ENCODE measurements around the gene ATP13A3. TPM values are rescaled to one million over a fixed set of nuclear protein-coding genes. Genes with fewer than 3 reads are reported as not detected.

The ATP13A3 gene
- total RNA-seq, 1 experiment from 2014 or later: 78.3 TPM

GRCh38 chr3:194405766-194406165 is 81.0 kb downstream of the ATP13A3 start (continued):
- TF ChIP-seq ERG (CRISPR knock-in tag; IDR thresholded peaks at IDR 0.05) (no peak), FOXP4 (CRISPR knock-in tag; IDR thresholded peaks at IDR 0.05) (no peak), TEAD1 (CRISPR knock-in tag; IDR thresholded peaks at IDR 0.05) (no peak), FOXK1 (CRISPR knock-in tag; IDR thresholded peaks at IDR 0.05) (no peak)

GRCh38 chr3:194404365-194405140 is 82.2 kb downstream of the ATP13A3 start:
- DNase-seq (ENCODE audit: low spot score) (no peak), ATAC-seq (no peak)
- CTCF ChIA-PET: interaction anchor here (0.8 to 2.0 kb wide), 3 partner anchors 9 to 71 kb away, joined by 3 to 5 read pairs (median 3); no protein-coding TSS in a partner anchor
- no peaks in the 10 kb centered on the region for H3K9me3 Mint-ChIP-seq
- no peaks in the 10 kb centered on the region for H3K4me1 Mint-ChIP-seq
- H3K4me3 Mint-ChIP-seq: no peak overlapping the region
- peaks cover 7% of the 10 kb centered on the region; the same call in 1 of the 2 replicates for H3K27me3 Mint-ChIP-seq (ENCODE audit: low read depth)
- H3K36me3 Mint-ChIP-seq: peaks cover 15% of the 10 kb centered on the region
- POLR2A ChIA-PET: no interaction called here
- no peak overlapping the region for H3K27ac Mint-ChIP-seq
- TF ChIP-seq CTCF (IDR thresholded peaks at IDR 0.05): peak; percentile 56
- TF ChIP-seq AR (CRISPR knock-in tag; IDR thresholded peaks at IDR 0.05): no peak
- no peak for TF ChIP-seq USF2 (CRISPR knock-in tag; IDR thresholded peaks at IDR 0.05)
- no peak for TF ChIP-seq SMAD3 (CRISPR knock-in tag; IDR thresholded peaks at IDR 0.05; ENCODE audit: borderline replicate concordance)
- TF ChIP-seq JUN (CRISPR knock-in tag; IDR thresholded peaks at IDR 0.05): no peak

GRCh38 chr3:194401868-194402329 is 84.9 kb downstream of the ATP13A3 start:
- ATAC-seq (no peak), DNase-seq (ENCODE audit: low spot score) (no peak)
- ChIA-PET CTCF (interaction anchor here (1.1 to 1.6 kb wide), 2 partner anchors 61 to 68 kb away, joined by 5 to 6 read pairs; no protein-coding TSS in a partner anchor), POLR2A (no interaction called here)
- Mint-ChIP-seq H3K27ac (no peak overlapping the region), H3K27me3 (ENCODE audit: low read depth) (peaks cover 33% of the 10 kb centered on the region), H3K9me3 (no peaks in the 10 kb centered on the region), H3K4me1 (peaks cover 15% of the 10 kb centered on the region), H3K36me3 (peaks cover 8% of the 10 kb centered on the region; the same call in 1 of the 2 replicates), H3K4me3 (no peak overlapping the region)
- TF ChIP-seq ATF6 (CRISPR knock-in tag; IDR thresholded peaks at IDR 0.05) (no peak), CDX4 (CRISPR knock-in tag; IDR thresholded peaks at IDR 0.05; ENCODE audit: borderline replicate concordance) (no peak), ZNF232 (CRISPR knock-in tag; IDR thresholded peaks at IDR 0.05) (no peak), ZNF317 (CRISPR knock-in tag; IDR thresholded peaks at IDR 0.05; ENCODE audit: borderline replicate concordance, low read depth) (no peak), MLX (CRISPR knock-in tag; IDR thresholded peaks at IDR 0.05) (no peak), RORB (CRISPR knock-in tag; IDR thresholded peaks at IDR 0.05) (no peak), SOX15 (CRISPR knock-in tag; IDR thresholded peaks at IDR 0.05) (no peak), ZMAT4 (CRISPR knock-in tag; IDR thresholded peaks at IDR 0.05) (no peak), CBFB (CRISPR knock-in tag; IDR thresholded peaks at IDR 0.05; ENCODE audit: low read depth) (no peak), ZNF138 (CRISPR knock-in tag; conservative IDR thresholded peaks at IDR 0.05) (no peak)

All from WTC11 (cell line).